Effector memory CD8-positive, alpha-beta T cell (primary cell): ENCODE results near the gene ZNF324.
A peak's percentile ranks its signal among the peaks of the same experiment; 100 is the strongest.

Experiments
- ATAC-seq: fragments of 150-1000 bp; cut with Tn5 transposase; replicated peaks from 2 replicates; pipeline ENCODE4 v1.10.0; 2021; ENCODE audit warnings: mild to moderate bottlenecking, moderate library complexity
- DNase-seq, 3 experiments: peaks; one replicate each; pipeline ENCODE4 v3.0.0; 2021
- H3K27ac Mint-ChIP-seq, 2 donors: one replicate each; pipeline ENCODE4 v1.8.0; 2022; ENCODE audit warnings: mild to moderate bottlenecking in 2 of 2, mixed read lengths in 2 of 2, moderate library complexity in 2 of 2
- H3K27me3 Mint-ChIP-seq, 2 donors: one replicate each; pipeline ENCODE4 v1.8.0; 2022; ENCODE audit warnings: mixed read lengths in 2 of 2
- H3K36me3 Mint-ChIP-seq: one replicate; pipeline ENCODE4 v1.8.0; 2022; ENCODE audit warnings: mild to moderate bottlenecking, moderate library complexity, mixed read lengths; ENCODE audit not compliant: insufficient read depth
- H3K4me1 Mint-ChIP-seq, 2 donors: one replicate each; pipeline ENCODE4 v1.8.0; 2022; ENCODE audit warnings: low read depth in 2 of 2, mixed read lengths in 2 of 2
- H3K4me3 Mint-ChIP-seq, 2 donors: one replicate each; pipeline ENCODE4 v1.8.0; 2022; ENCODE audit warnings: mild to moderate bottlenecking in 2 of 2, mixed read lengths in 2 of 2, moderate library complexity in 2 of 2
- H3K9me3 Mint-ChIP-seq, 2 donors: one replicate each; pipeline ENCODE4 v1.8.0; 2022; ENCODE audit warnings: mixed read lengths in 2 of 2

The ZNF324 gene

GRCh38 chr19:58516246-58516836 is 49.5 kb downstream of the ZNF324 start:
- Mint-ChIP-seq H3K9me3 (no peaks in the 10 kb centered on the region), H3K27me3 (no peaks in the 10 kb centered on the region), H3K36me3 (peaks cover 33% of the 10 kb centered on the region), H3K27ac (peak overlapping the region in 1 of 2 donors; percentile 84), H3K4me3 (peak overlapping the region in 1 of 2 donors; percentile 64), H3K4me1 (peaks cover 40 to 43% of the 10 kb centered on the region in 2 donors)
- ATAC-seq = no peak
- no peak for DNase-seq

- Mint-ChIP-seq H3K4me3 (no peak overlapping the region), H3K9me3 (no peaks in the 10 kb centered on the region), H3K36me3 (peaks cover 32% of the 10 kb centered on the region), H3K4me1 (peaks cover 40 to 43% of the 10 kb centered on the region in 2 donors), H3K27ac (no peak overlapping the region), H3K27me3 (no peaks in the 10 kb centered on the region)
- DNase-seq = no peak
- ATAC-seq = no peak
These were observed 50.3 kb downstream of the ZNF324 start for GRCh38 chr19:58516964-58517833.

GRCh38 chr19:58518256-58519086 is 51.6 kb downstream of the ZNF324 start:
- H3K4me3 Mint-ChIP-seq = peak overlapping the region; percentile 97 to 99
- peak overlapping the region; percentile 99 for H3K27ac Mint-ChIP-seq
- DNase-seq (no peak), ATAC-seq (no peak)
- H3K9me3 Mint-ChIP-seq = no peaks in the 10 kb centered on the region
- peaks cover 32% of the 10 kb centered on the region for H3K36me3 Mint-ChIP-seq
- peaks cover 42 to 43% of the 10 kb centered on the region in 2 donors for H3K4me1 Mint-ChIP-seq
- H3K27me3 Mint-ChIP-seq = no peaks in the 10 kb centered on the region

- peak; percentile 17 for ATAC-seq
- peak overlapping the region; percentile 97 to 99 for H3K4me3 Mint-ChIP-seq
- no peaks in the 10 kb centered on the region for H3K27me3 Mint-ChIP-seq
- H3K36me3 Mint-ChIP-seq = peaks cover 32% of the 10 kb centered on the region
- no peaks in the 10 kb centered on the region for H3K9me3 Mint-ChIP-seq
- peaks cover 39 to 40% of the 10 kb centered on the region in 2 donors for H3K4me1 Mint-ChIP-seq
- peak overlapping the region; percentile 99 for H3K27ac Mint-ChIP-seq
- peak; percentile 25 to 37 (median 29) for DNase-seq
These were observed 52.1 kb downstream of the ZNF324 start for GRCh38 chr19:58519087-58519354.

GRCh38 chr19:58519355-58520256 is 52.7 kb downstream of the ZNF324 start, which contains the start of gene ZBTB45:
Gene ZBTB45, minus strand, starts transcription at chr19:58519810. Its CDS starts 2,137 bp downstream, at chr19:58517673.
- peaks cover 32% of the 10 kb centered on the region for H3K36me3 Mint-ChIP-seq
- DNase-seq (peak; percentile 84 to 91 (median 90)), ATAC-seq (peak; percentile 79)
- peak within 1 kb of the TSS; percentile 99 for H3K27ac Mint-ChIP-seq
- no peaks in the 10 kb centered on the region for H3K9me3 Mint-ChIP-seq
- H3K27me3 Mint-ChIP-seq = no peaks in the 10 kb centered on the region
- H3K4me1 Mint-ChIP-seq = peaks cover 36 to 38% of the 10 kb centered on the region in 2 donors
- H3K4me3 Mint-ChIP-seq = peak within 1 kb of the TSS; percentile 97 to 99

- Mint-ChIP-seq H3K9me3 (no peaks in the 10 kb centered on the region), H3K27me3 (no peaks in the 10 kb centered on the region), H3K36me3 (peaks cover 29% of the 10 kb centered on the region), H3K27ac (peak overlapping the region; percentile 99), H3K4me3 (peak overlapping the region; percentile 97 to 99), H3K4me1 (peaks cover 36 to 37% of the 10 kb centered on the region in 2 donors)
- ATAC-seq = no peak
- no peak for DNase-seq
These were observed 53.3 kb downstream of the ZNF324 start for GRCh38 chr19:58520257-58520599.

GRCh38 chr19:58521651-58522050 is 54.8 kb downstream of the ZNF324 start:
- ATAC-seq (no peak), DNase-seq (no peak)
- Mint-ChIP-seq H3K27me3 (no peaks in the 10 kb centered on the region), H3K4me3 (no peak overlapping the region), H3K4me1 (peaks cover 25 to 28% of the 10 kb centered on the region in 2 donors), H3K36me3 (peaks cover 26% of the 10 kb centered on the region), H3K27ac (peak overlapping the region in 1 of 2 donors; percentile 38), H3K9me3 (no peaks in the 10 kb centered on the region)

GRCh38 chr19:58522709-58523108 is 55.8 kb downstream of the ZNF324 start:
- Mint-ChIP-seq H3K27me3 (no peaks in the 10 kb centered on the region), H3K9me3 (no peaks in the 10 kb centered on the region), H3K4me1 (peaks cover 25 to 28% of the 10 kb centered on the region in 2 donors), H3K36me3 (peaks cover 26% of the 10 kb centered on the region), H3K4me3 (no peak overlapping the region), H3K27ac (peak overlapping the region in 1 of 2 donors; percentile 46)
- DNase-seq (no peak), ATAC-seq (no peak)
